ENCODE measurements around the gene DTNB.

The DTNB gene

DNA sequence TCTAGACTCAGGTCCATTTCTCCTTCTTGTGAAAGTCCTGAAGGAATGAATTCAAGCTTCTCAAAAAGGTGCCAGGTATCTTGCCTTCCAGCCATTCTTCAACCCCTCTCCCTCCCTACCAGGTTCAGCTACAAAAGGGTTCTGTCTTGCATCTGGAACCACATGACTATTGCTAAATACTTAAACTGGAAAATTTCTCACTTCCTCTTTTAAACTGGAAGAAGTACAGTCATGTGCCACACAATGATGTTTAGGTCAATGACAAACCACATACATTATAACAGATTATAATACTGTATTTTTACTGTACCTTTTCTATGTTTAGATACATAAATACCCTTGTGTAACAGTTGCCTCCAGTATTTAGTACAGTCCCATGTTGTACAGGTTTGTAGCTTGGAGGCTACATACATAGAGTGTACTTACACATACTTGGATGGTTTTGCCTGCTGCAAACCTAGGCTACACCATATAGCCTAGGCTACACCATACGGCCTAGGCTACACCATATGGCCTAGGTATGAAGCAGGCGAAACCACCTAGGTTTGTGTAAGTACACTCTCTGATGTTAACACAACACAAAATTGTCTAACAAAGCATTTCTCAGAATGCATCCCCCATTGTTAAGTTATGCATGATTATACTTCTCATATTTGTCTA lies 189.6 kb downstream of the DTNB start:
- ChIA-PET POLR2A (no interaction called here), CTCF (interaction anchor here (0.5 kb wide), 2 partner anchors 9 to 136 kb away, joined by 3 to 4 read pairs; no protein-coding TSS in a partner anchor)
- H3K36me3 ChIP-seq (ENCODE audit: control insufficient read depth in 2 of 2, insufficient read depth in 1 of 2, low read length in 2 of 2): peaks cover 0 to 3% of the 10 kb centered on the region in 2 experiments; a peak in 1 of 3 replicates
- peaks cover 2% of the 10 kb centered on the region; the same call in 1 of the 2 replicates for H3K4me1 ChIP-seq (ENCODE audit: control insufficient read depth, insufficient read depth, low read length)
- no peak overlapping the region for H3K27ac ChIP-seq (ENCODE audit: extremely low read depth, low read depth, low read length)
- TF ChIP-seq ZBTB21 (tag by site-specific recombination; IDR thresholded peaks at IDR 0.05) (no peak), ZNF501 (tag by site-specific recombination; IDR thresholded peaks at IDR 0.05) (no peak)
- H3K4me3 ChIP-seq (ENCODE audit: low read depth, low read length): no peak overlapping the region
- no peaks in the 10 kb centered on the region for H3K9me3 ChIP-seq (ENCODE audit: control insufficient read depth, insufficient read depth, low read depth, low read length)

- CTCF ChIA-PET: interaction anchor here (0.6 kb wide), 1 partner anchor 1437 kb away, joined by 3 read pairs; no protein-coding TSS in a partner anchor
- POLR2A ChIA-PET: no interaction called here
- no peaks in the 10 kb centered on the region for H3K9me3 ChIP-seq (ENCODE audit: control insufficient read depth, insufficient read depth, low read depth, low read length)
- no peak overlapping the region for H3K27ac ChIP-seq (ENCODE audit: extremely low read depth, low read depth, low read length)
- H3K36me3 ChIP-seq (ENCODE audit: control insufficient read depth in 2 of 2, insufficient read depth in 1 of 2, low read length in 2 of 2): peaks cover 0 to 3% of the 10 kb centered on the region in 2 experiments; a peak in 1 of 3 replicates
- no peak for TF ChIP-seq ZNF596 (tag by site-specific recombination; IDR thresholded peaks at IDR 0.05)
- TF ChIP-seq, protein P1, sequence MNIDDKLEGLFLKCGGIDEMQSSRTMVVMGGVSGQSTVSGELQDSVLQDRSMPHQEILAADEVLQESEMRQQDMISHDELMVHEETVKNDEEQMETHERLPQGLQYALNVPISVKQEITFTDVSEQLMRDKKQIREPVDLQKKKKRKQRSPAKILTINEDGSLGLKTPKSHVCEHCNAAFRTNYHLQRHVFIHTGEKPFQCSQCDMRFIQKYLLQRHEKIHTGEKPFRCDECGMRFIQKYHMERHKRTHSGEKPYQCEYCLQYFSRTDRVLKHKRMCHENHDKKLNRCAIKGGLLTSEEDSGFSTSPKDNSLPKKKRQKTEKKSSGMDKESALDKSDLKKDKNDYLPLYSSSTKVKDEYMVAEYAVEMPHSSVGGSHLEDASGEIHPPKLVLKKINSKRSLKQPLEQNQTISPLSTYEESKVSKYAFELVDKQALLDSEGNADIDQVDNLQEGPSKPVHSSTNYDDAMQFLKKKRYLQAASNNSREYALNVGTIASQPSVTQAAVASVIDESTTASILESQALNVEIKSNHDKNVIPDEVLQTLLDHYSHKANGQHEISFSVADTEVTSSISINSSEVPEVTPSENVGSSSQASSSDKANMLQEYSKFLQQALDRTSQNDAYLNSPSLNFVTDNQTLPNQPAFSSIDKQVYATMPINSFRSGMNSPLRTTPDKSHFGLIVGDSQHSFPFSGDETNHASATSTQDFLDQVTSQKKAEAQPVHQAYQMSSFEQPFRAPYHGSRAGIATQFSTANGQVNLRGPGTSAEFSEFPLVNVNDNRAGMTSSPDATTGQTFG (tag by site-specific recombination; IDR thresholded peaks at IDR 0.05; ENCODE audit: borderline replicate concordance): no peak
- TF ChIP-seq, protein P2, sequence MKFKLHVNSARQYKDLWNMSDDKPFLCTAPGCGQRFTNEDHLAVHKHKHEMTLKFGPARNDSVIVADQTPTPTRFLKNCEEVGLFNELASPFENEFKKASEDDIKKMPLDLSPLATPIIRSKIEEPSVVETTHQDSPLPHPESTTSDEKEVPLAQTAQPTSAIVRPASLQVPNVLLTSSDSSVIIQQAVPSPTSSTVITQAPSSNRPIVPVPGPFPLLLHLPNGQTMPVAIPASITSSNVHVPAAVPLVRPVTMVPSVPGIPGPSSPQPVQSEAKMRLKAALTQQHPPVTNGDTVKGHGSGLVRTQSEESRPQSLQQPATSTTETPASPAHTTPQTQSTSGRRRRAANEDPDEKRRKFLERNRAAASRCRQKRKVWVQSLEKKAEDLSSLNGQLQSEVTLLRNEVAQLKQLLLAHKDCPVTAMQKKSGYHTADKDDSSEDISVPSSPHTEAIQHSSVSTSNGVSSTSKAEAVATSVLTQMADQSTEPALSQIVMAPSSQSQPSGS (tag by site-specific recombination; IDR thresholded peaks at IDR 0.05; ENCODE audit: low read depth): no peak
- TF ChIP-seq ZNF664 (tag by site-specific recombination; IDR thresholded peaks at IDR 0.05): no peak
- no peak for TF ChIP-seq ZNF221 (tag by site-specific recombination; IDR thresholded peaks at IDR 0.05; ENCODE audit: borderline replicate concordance)
- TF ChIP-seq ZNF548 (tag by site-specific recombination; IDR thresholded peaks at IDR 0.05): no peak
- no peak for TF ChIP-seq SP3 (tag by site-specific recombination; IDR thresholded peaks at IDR 0.05)
- TF ChIP-seq ZNF777 (tag by site-specific recombination; IDR thresholded peaks at IDR 0.05; ENCODE audit: borderline replicate concordance): no peak
- TF ChIP-seq, protein P3, sequence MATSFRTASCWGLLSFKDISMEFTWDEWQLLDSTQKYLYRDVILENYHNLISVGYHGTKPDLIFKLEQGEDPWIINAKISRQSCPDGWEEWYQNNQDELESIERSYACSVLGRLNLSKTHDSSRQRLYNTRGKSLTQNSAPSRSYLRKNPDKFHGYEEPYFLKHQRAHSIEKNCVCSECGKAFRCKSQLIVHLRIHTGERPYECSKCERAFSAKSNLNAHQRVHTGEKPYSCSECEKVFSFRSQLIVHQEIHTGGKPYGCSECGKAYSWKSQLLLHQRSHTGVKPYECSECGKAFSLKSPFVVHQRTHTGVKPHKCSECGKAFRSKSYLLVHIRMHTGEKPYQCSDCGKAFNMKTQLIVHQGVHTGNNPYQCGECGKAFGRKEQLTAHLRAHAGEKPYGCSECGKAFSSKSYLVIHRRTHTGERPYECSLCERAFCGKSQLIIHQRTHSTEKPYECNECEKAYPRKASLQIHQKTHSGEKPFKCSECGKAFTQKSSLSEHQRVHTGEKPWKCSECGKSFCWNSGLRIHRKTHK (tag by site-specific recombination; IDR thresholded peaks at IDR 0.05): no peak
- H3K4me1 ChIP-seq (ENCODE audit: control insufficient read depth, insufficient read depth, low read length): peaks cover 2% of the 10 kb centered on the region; the same call in 1 of the 2 replicates
- no peak overlapping the region for H3K4me3 ChIP-seq (ENCODE audit: low read depth, low read length)
These were observed 191.0 kb downstream of the DTNB start for GRCh38 chr2:25482341-25482740.

DNA sequence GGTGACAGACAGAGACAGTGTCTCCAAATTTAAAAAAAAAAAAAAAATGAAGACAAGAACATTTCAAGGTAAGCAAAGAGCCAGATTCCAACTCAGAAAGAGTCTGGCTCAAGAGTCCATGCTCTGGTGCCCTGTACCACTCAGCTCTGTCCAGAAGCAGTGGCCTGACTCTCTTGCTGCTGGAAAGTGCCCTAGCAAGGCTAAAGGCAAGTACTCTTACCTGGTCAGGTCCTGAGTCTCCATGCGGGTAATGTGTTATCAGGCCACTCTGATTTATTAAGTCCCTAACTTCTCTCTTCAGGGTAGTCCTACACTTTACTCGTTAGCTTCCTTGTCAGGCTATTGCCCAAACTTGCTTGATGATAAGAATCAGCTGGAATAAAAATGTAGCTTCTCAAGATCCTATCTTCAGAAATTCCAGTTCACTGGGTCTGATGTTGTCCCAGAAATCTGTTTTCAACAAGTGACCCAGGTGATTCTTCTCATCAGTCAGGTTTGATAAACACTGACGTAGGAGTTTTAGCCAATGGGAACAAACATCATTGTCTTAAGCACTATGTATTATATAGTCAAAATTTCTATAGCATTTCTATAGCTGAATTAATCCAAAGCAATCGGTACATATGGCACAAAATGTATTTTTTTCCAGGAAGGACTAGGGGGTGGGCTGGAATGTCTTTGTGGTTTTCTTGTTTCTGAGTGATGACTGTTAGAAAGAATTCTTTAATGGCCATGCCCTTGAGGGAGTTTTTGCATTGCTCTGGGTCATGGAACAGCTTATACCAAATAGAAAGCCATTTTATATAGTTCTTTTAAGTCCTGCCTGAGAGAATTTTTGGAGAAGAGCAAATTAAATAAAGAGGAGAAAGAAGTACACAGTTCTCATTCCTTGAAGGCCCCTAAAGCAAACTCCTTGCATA lies 191.7 kb downstream of the DTNB start:
- peaks cover 0 to 3% of the 10 kb centered on the region in 2 experiments; a peak in 1 of 3 replicates for H3K36me3 ChIP-seq (ENCODE audit: control insufficient read depth in 2 of 2, insufficient read depth in 1 of 2, low read length in 2 of 2)
- H3K4me3 ChIP-seq (ENCODE audit: low read depth, low read length): no peak overlapping the region
- POLR2A ChIA-PET: no interaction called here
- no peak overlapping the region for H3K27ac ChIP-seq (ENCODE audit: extremely low read depth, low read depth, low read length)
- H3K9me3 ChIP-seq (ENCODE audit: control insufficient read depth, insufficient read depth, low read depth, low read length): no peaks in the 10 kb centered on the region
- CTCF ChIA-PET: interaction anchor here (0.6 kb wide), 1 partner anchor 1437 kb away, joined by 3 read pairs; no protein-coding TSS in a partner anchor
- H3K4me1 ChIP-seq (ENCODE audit: control insufficient read depth, insufficient read depth, low read length): peaks cover 2% of the 10 kb centered on the region; the same call in 1 of the 2 replicates
- TF ChIP-seq, protein P4, sequence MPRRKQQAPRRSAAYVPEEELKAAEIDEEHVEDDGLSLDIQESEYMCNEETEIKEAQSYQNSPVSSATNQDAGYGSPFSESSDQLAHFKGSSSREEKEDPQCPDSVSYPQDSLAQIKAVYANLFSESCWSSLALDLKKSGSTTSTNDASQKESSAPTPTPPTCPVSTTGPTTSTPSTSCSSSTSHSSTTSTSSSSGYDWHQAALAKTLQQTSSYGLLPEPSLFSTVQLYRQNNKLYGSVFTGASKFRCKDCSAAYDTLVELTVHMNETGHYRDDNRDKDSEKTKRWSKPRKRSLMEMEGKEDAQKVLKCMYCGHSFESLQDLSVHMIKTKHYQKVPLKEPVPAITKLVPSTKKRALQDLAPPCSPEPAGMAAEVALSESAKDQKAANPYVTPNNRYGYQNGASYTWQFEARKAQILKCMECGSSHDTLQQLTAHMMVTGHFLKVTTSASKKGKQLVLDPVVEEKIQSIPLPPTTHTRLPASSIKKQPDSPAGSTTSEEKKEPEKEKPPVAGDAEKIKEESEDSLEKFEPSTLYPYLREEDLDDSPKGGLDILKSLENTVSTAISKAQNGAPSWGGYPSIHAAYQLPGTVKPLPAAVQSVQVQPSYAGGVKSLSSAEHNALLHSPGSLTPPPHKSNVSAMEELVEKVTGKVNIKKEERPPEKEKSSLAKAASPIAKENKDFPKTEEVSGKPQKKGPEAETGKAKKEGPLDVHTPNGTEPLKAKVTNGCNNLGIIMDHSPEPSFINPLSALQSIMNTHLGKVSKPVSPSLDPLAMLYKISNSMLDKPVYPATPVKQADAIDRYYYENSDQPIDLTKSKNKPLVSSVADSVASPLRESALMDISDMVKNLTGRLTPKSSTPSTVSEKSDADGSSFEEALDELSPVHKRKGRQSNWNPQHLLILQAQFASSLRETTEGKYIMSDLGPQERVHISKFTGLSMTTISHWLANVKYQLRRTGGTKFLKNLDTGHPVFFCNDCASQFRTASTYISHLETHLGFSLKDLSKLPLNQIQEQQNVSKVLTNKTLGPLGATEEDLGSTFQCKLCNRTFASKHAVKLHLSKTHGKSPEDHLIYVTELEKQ (tag by site-specific recombination; IDR thresholded peaks at IDR 0.05; ENCODE audit: borderline replicate concordance): no peak
- TF ChIP-seq YY2 (tag by site-specific recombination; IDR thresholded peaks at IDR 0.05) (no peak), FEZF1 (tag by site-specific recombination; IDR thresholded peaks at IDR 0.05) (no peak), ZNF843 (tag by site-specific recombination; IDR thresholded peaks at IDR 0.05) (no peak), ZNF133 (tag by site-specific recombination; IDR thresholded peaks at IDR 0.05) (no peak), HOXD13 (CRISPR knock-in tag; IDR thresholded peaks at IDR 0.05; ENCODE audit: borderline replicate concordance) (no peak)
